ENCODE data around the gene VRK3.

VRK3 gene

DNA sequence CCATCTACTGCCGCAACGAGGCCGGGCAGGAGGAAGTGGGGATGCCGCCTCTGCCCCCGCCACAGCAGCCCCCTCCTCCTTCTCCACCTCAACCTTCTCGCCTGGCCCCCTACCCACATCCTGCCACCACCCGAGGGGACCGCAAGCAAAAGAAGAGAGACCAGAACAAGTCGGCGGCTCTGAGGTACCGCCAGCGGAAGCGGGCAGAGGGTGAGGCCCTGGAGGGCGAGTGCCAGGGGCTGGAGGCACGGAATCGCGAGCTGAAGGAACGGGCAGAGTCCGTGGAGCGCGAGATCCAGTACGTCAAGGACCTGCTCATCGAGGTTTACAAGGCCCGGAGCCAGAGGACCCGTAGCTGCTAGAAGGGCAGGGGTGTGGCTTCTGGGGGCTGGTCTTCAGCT lies 92.4 kb downstream of the VRK3 start:
- no peak for DNase-seq (ENCODE audit: low read depth in 3 of 3, low spot score in 1 of 3)

DNA sequence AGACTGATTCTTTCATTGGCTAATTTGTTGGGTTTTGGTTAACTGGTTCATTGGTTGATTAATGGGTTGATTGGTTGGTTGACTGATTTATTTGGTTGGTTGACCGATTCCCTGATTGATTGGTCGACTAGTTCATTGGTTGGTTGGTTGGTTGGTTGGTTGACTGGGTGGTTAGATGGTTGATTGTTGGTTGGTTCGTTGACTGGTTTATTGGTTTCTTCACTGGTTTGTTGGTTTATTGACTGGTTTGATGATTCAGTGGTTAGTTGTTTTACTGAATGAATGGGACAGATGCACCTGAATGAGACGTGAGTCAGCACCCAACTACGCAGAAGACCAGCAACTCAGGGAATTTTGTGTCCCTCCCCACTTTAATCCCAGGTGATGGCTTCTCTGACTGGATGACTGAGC lies 93.1 kb downstream of the VRK3 start:
- no peak for DNase-seq (ENCODE audit: low read depth in 3 of 3, low spot score in 1 of 3)

DNA sequence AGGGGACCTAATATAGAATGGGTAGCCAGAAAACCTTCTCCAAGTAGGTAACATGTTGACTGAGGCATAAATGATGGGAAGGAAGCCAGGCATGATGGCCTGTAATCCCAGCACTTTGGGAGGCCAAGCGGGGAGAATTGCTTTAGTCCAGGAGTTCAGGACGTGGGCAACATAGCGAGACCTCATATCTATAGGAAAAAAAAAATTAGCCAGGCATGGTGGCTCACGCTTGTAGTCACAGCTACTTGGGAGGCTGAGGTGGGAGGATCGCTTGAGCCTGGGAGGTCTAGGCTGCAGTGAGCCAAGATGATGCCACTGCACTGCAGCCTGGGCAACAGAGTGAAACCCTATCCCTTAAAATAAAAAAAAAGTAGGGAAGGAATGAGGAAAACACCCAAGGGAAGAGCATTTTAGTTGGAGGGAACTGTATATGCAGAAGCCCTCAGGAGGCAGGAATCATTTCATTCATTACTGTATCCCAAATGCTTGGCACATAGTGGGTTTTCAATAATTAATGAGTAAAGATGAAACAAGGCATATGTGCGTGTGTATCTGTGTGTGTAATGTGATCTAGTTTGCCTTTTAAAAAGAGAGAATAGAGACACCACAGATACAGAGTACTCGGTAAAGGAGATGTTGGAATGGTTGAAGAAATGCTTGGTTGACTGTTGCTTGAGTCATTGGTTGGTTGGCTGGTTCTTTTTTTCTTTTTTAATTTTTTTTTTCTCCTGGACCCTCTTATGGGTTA lies 93.7 kb downstream of the VRK3 start:
- no peak for DNase-seq (ENCODE audit: low read depth in 3 of 3, low spot score in 1 of 3)

DNA sequence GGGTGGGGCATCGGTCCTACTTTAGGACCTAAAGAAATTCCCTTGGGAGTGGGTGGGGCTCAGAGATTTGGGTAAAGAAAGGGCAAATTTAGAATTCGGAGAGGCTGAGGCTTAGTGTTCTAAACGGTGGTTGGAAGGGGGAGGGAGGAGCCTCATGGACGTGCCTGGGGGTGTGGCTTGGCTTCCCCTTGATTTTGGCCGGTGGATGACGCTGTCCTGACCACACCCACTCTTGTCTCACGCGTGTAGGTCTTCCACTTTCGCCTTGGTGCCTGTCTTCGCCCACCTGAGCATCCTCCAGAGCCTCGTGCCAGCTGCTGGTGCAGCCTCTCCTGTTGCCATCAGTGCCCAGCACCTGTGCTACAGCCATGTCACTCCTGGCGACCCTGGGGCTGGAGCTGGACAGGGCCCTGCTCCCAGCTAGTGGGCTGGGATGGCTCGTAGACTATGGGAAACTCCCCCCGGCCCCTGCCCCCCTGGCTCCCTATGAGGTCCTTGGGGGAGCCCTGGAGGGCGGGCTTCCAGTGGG lies 94.6 kb downstream of the VRK3 start:
- DNase-seq (ENCODE audit: low read depth in 3 of 3, low spot score in 1 of 3) = no peak

DNA sequence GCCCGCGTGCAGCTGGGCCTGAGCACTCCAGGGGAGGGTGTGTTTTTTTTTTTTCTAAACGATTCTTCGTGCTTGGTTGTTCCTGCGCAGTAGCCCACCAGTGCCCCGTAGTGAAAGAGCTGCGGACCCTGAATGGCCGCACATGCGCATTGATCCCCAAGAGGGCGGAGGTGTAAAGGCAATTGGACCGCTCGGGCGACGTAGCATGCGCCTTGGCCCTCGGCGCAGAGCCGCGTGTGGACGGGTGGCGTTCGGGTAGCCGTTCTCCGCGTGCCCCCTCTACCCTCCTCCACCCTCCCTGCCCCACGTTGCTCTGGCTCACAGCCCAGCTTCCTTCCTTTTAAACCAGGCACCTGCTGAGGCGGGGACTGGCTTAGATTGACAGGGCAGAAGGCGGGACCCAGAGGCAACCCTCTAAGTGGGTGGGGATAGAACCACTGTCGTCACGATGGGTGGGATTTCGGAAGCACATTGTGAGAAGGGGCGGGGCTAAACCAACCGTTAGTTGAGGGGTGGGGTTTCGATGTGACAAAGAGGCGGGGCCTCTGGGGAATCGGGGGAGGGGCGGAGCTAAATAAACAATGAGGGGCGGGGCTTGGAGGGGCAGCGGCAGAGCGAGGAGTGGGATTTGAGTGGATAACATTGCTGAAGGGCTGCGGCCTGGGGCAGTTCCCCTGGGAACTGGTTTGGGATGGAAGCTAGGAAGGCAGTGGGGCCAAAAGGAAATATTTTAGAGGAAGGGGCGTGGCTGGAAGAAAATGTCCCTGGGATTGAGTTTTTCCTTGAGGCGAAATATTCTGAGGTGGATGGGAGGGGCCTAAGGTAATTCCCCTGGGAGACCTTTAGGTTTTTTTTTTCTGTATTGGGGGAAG lies 95.3 kb downstream of the VRK3 start:
- DNase-seq (ENCODE audit: low read depth in 3 of 3, low spot score in 1 of 3) = peak; percentile 74 to 88 (median 82)

DNA sequence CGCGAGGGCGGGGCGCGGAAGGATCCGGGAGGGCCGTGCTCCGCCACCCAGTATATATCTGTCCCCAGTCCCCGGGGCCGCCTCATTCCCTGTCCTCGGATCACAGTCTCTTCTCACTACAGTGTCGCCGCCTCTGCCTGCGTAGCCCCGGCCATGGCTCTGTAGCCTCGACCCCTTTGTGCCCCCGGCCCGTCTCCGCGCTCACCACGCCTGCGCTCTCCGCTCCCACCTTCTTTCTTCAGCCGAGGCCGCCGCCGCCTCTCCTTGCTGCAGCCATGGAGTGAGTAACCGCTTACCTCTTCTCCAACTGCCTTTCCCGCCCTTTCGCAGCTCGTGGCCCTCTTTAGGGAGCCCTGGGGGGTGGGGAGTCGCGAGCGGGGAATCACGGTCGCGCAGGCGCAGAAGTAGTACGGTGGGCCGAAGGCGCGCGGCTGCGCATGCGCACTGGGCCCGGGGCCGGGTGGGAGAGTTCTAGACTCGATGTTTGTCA lies 96.0 kb downstream of the VRK3 start, which contains the start of the genes ATF5 and NUP62:
Gene ATF5, plus strand, starts transcription at position 85 of the 490 bp plus-strand sequence. CDS start 1,646 bp downstream, outside the sequence.
Gene NUP62, minus strand, starts transcription at position 384 of the 490 bp plus-strand sequence. CDS start 19,697 bp downstream, outside the sequence.
- peak; percentile 85 to 93 (median 88) for DNase-seq (ENCODE audit: low read depth in 3 of 3, low spot score in 1 of 3)

DNA sequence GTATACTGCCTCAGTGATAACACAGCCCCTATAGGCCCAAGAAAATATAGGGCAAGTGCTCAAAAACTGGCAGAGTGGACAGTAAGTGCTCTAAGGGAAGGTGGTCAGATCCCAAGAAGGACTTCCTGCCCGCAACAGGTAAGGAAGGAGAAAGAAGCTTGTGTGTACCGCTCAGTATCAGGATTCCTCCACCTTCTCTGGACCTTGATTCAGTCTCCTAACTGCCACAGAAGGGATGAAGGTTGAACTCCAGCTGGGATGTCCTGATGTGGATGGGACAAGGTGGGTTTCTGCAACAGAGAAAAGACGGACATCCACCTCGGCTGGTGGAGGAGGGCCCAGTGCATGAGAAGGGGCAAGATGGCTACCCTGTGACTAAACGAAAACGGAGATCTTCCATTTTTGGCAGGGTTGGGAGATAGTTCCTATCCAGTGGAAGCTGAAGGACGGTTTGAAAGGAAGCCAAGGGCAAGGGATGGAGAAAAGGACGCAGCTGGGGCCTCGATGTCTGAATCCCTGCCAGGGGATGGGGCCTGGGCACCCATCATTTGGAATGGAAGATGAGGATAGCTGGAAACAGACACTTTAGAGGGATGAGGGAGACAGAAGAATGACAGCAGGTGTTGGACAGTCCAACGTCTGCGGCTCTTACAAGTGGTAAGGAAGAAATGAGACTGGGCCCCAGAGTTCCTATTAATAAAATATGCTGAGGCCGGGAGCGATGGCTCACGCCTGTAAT lies 97.5 kb downstream of the VRK3 start:
- no peak for DNase-seq (ENCODE audit: low read depth in 3 of 3, low spot score in 1 of 3)

DNA sequence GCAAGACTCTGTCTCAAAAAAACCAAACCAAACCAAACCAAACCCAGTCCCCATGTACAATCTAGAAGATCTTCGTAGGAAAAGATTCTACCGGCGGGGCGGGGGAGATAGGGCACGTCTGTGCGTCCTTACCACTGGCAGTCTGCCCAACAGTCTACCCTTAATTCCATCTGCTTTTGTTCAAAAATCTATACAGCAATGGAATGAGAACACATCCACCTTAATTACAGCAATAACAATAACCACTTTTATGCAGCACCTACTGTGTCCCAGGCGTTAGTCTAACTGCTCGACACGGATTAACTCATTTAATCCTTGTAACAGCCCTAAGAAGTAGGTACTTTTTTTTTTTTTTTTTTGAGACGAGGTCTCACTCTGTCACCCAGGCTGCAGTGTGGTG lies 98.7 kb downstream of the VRK3 start:
- DNase-seq (ENCODE audit: low read depth in 3 of 3, low spot score in 1 of 3) = no peak

Data from stimulated activated CD4-positive, alpha-beta T cell treated with anti-CD3 and anti-CD28 coated beads, TNF-alpha, amount 100 ng/mL, for 1 hour (primary cell).